ENCODE data around the gene DARS1. TPM values are rescaled to one million over a fixed set of nuclear protein-coding genes. Genes with fewer than 3 reads are reported as not detected.

Gene DARS1
- total and polyA plus RNA-seq, 8 donors = 29.8 to 49.0 (median 37.4) TPM

GRCh38 chr2:136025057-136025973, 39.9 kb upstream of the DARS1 start:
- Histone ChIP-seq H3K36me3 (no peaks in the 10 kb centered on the region), H3K27ac (no peak overlapping the region), H3K27me3 (no peaks in the 10 kb centered on the region), H3K4me3 (peak overlapping the region in 1 of 4 donors; percentile 12), H3K4me1 (no peaks in the 10 kb centered on the region), H3K9me3 (no peaks in the 10 kb centered on the region)
- intact Hi-C loops (cut with DNase I) = no loop called here
- DNase-seq (peak; percentile 51 to 82 (median 58)), FAIRE-seq (no peak), ATAC-seq (peak; percentile 63 to 98 (median 96))
- 41% methylated on average over 43 of the region's 43 CpGs for WGBS, 2 donors
- TF ChIP-seq CTCF (IDR thresholded peaks at IDR 0.05) = no peak

- DNase-seq (no peak), ATAC-seq (no peak), FAIRE-seq (no peak)
- H3K4me3 ChIP-seq = no peak overlapping the region
- TF ChIP-seq CTCF (IDR thresholded peaks at IDR 0.05) = no peak
- H3K27me3 ChIP-seq = no peaks in the 10 kb centered on the region
- intact Hi-C loops (cut with DNase I) = no loop called here
- 91 to 97% methylated on average over 3 of the region's 3 CpGs for WGBS, 2 donors
- no peaks in the 10 kb centered on the region for H3K9me3 ChIP-seq
- H3K4me1 ChIP-seq = no peaks in the 10 kb centered on the region
- H3K36me3 ChIP-seq = no peaks in the 10 kb centered on the region
- H3K27ac ChIP-seq = no peak overlapping the region
These were observed 39.2 kb upstream of the DARS1 start for GRCh38 chr2:136024616-136025015.

- ATAC-seq = no peak
- TF ChIP-seq CTCF (IDR thresholded peaks at IDR 0.05) = no peak
- Histone ChIP-seq H3K4me1 (no peaks in the 10 kb centered on the region), H3K36me3 (no peaks in the 10 kb centered on the region), H3K9me3 (no peaks in the 10 kb centered on the region), H3K27me3 (no peaks in the 10 kb centered on the region), H3K27ac (no peak overlapping the region), H3K4me3 (no peak overlapping the region)
- intact Hi-C loops (cut with DNase I) = no loop called here
- DNase-seq = no peak
- FAIRE-seq = no peak
- WGBS, 2 donors = 90 to 95% methylated on average over 6 of the region's 6 CpGs
These were observed 38.8 kb upstream of the DARS1 start for GRCh38 chr2:136024185-136024584.

- no peak overlapping the region for H3K4me3 ChIP-seq
- DNase-seq (no peak), FAIRE-seq (no peak), ATAC-seq (no peak)
- H3K27me3 ChIP-seq = no peaks in the 10 kb centered on the region
- no peaks in the 10 kb centered on the region for H3K36me3 ChIP-seq
- WGBS, 2 donors = 54 to 62% methylated on average over 2 of the region's 2 CpGs
- intact Hi-C loops (cut with DNase I) = no loop called here
- no peak for TF ChIP-seq CTCF (IDR thresholded peaks at IDR 0.05)
- no peaks in the 10 kb centered on the region for H3K9me3 ChIP-seq
- no peaks in the 10 kb centered on the region for H3K4me1 ChIP-seq
- no peak overlapping the region for H3K27ac ChIP-seq
These were observed 38.0 kb upstream of the DARS1 start for GRCh38 chr2:136023416-136023815.
